HG03460 (cell line): ENCODE measurements around the gene BTF3L4.
A peak's percentile ranks its signal among the peaks of the same experiment; 100 is the strongest.

Experiments
- ATAC-seq: cut with Tn5 transposase; IDR thresholded peaks from one replicate; pipeline ENCODE4 v1.9.1; 2021; ENCODE audit not compliant: unreplicated experiment

Gene BTF3L4

GRCh38 chr1:52122384-52122783, 66.3 kb downstream of the BTF3L4 start:
- ATAC-seq: no peak

- ATAC-seq: no peak
Measured at GRCh38 chr1:52123622-52124021, 67.5 kb downstream of the BTF3L4 start.

GRCh38 chr1:52125736-52126359, 69.8 kb downstream of the BTF3L4 start:
- no peak for ATAC-seq

GRCh38 chr1:52127181-52128180, 71.4 kb downstream of the BTF3L4 start:
- no peak for ATAC-seq

GRCh38 chr1:52139817-52140540, 83.9 kb downstream of the BTF3L4 start:
- ATAC-seq: peak; percentile 43
